Posterior cingulate gyrus (tissue), 11 donors: ENCODE data around the gene OXLD1.
A peak's percentile ranks its signal among the peaks of the same experiment; 100 is the strongest.
"Not testable (repeated sequence)": the region's sequence is repeated elsewhere in the genome, so short reads cannot be mapped to it uniquely, and the experiment has no call there.

Experiments used
- DNase-seq, 10 donors: peaks; one replicate each; pipeline versions ENCODE4 v3.0.0 to v3.0.0-alpha.2; 2020 to 2021; ENCODE audit warnings: mixed read lengths in 3 of 10
- intact Hi-C: fragments of 100-400 bp; cut with DNase I; formaldehyde crosslinking; loops from one replicate; pipeline ENCODE4 v1.15.1; 2023

The OXLD1 gene

DNA sequence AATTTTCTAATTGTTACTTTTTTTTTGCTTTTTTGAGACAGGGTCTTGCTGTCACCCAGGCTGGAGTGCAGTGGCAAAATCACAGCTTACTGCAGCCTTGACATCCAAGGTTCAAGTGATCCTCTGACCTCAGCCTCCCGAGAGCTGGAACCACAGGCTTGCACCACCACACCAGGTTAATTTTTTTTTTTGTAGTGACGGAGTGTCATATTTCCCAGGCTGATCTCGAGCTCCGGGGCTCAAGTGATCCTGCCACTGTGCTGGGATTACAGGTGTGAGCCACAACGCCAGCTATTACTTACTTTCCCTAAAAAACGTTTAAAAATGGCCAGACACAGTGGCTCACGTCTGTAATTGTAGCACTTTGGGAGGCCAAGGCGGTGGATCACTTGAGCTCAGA is 36.1 kb downstream of the OXLD1 start:
- intact Hi-C loops = no loop called here
- peak in 1 of 10 donors; percentile 50 for DNase-seq

DNA sequence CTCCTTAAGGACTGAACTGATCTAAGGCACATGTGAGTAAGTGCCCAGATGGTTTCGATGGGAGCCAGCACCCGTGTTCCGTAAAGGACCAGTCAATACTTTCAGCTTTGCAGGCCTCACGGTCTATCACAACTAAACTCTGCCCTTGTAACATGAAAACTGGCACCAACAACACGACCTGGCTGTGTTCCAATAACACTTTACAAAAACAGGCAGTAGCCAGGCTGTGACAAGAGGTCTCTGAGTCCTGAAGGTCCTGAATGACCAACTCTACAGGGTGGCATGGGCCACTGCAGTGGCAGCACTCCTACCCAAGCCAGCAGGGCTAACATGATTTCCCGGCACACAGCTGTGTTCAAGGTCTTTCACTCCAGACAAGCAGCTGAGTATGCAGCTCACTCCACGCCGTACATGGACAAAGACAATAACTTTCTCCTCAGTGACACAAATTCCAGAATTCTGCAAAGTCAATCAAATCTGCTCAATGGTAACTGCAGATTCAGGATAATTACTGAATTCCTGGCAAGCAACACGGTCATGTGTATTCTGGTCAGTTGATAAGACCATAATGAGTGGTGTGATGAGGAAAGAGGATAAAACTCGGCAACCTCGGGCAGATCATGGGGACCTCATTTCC is 44.8 kb downstream of the OXLD1 start:
- intact Hi-C loops = no loop called here
- DNase-seq = peak in 5 of 10 donors; percentile 15 to 85 (median 53)

DNA sequence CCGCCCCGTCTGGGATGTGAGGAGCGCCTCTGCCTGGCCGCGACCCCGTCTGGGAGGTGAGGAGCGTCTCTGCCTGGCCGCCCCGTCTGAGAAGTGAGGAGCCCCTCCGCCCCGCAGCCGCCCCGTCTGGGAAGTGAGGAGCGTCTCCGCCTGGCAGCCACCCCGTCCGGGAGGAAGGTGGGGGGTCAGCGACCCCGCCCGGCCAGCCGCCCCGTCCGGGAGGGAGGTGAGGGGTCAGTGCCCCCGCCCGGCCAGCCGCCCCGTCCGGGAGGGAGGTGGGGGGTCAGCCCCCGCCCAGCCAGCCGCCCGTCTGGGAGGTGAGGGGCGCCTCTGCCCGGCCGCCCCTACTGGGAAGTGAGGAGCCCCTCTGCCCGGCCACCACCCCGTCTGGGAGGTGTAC is 48.1 kb downstream of the OXLD1 start:
- intact Hi-C loops = not testable (repeated sequence)

GRCh38 chr17:81616877-81617276 is 49.5 kb downstream of the OXLD1 start:
- peak in 1 of 10 donors; percentile 56 for DNase-seq
- intact Hi-C loops = no loop called here

More for the DNA sequence above, 48.1 kb downstream of the OXLD1 start:
- DNase-seq = peak in 1 of 10 donors; percentile 6

DNA sequence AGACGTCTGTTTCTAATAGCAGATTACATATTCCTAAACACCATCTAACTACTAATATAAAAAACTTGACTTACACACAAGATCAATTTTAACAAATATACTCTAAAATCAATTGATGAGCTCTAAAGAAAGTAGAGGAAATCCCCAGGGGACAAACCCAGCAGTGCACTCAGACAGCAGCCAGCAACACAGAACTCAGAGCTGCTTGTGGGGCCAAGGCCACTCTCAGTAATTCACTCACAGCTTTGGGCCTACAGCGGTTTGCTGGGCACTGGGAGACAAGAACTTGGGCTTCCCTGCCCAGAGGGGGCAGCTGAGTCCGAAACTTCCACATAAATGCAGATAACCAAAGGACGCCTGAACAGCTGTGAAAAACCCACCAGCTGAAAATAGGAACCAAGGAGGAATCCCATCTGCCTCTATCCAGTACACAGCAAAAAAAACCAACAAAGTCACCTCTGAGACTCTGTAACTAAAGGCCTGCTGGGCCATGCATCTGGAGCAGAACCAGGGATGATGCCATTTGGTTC is 50.9 kb downstream of the OXLD1 start:
- intact Hi-C loops = no loop called here
- DNase-seq = peak in 1 of 10 donors; percentile 55
